ENCODE results near the gene NLRP12.

NLRP12 gene

DNA sequence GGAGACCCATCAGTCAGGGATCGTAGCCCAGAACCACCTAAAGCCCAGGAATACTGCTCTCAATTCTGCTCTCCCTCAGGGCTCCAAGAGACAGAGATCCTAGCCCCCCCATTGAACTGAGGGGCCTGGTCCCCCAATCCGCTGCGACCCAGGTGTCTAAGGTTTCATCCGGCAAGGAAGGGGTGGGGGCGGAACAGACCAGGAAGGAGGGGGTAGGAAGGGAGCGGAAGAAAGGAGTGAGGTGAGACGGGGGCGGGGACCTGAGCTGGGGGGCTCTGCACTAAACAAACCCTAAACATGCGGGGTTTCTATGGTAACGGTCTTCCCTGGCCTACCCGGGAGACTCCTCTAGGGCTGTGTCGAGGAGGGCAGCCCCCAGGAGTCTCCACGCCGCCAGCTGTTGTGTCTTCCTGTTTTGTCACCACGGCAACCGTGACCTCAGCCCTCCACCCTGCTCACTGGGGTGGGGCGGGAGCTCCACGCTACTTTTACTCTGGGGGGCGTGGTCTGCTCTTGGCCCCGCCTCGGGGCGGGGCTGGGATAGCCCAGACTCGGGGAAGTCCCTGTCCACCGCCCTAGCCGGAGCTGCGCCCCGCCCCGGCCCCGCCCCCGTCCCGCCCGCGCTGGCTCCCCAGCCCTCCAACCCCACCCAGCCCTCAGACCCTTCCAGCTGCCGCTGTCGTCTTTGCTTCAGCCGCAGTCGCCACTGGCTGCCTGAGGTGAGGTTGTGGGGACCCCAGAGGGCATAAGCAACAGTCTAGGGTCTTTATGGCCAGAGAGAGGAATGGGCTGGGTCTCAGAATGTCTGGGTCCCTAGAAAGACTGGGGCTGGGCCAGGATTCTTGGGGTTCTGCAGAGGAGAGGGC, 43.3 kb upstream of the NLRP12 start, which contains the start of gene MYADM:
Gene MYADM, plus strand, starts transcription at position 659 of the 866 bp plus-strand sequence. CDS start 5,647 bp downstream, outside the sequence.
- Histone ChIP-seq H3K27ac (peak within 1 kb of the TSS; percentile 95 to 100 (median 97)), H3K27me3 (no peaks in the 10 kb centered on the region), H3K4me3 (peak within 1 kb of the TSS; percentile 76 to 99 (median 92)), H3K9ac (peak within 1 kb of the TSS; percentile 93 to 100 (median 97)), H4K20me1 (peaks cover 13 to 36% (median 22%) of the 10 kb centered on the region in 11 experiments; a peak in 18 of 22 replicates), H3K9me3 (replicated peaks in 1 of 11) (no peaks in the 10 kb centered on the region), H3K36me3 (peaks cover under 1 to 18% (median 10%) of the 10 kb centered on the region in 11 experiments; a peak in 19 of 22 replicates), H3K4me1 (peaks cover 42 to 55% (median 51%) of the 10 kb centered on the region in 10 experiments), H3K4me2 (peak within 1 kb of the TSS; percentile 85 to 100 (median 98))
- no peak for TF ChIP-seq Cebpa-rat (IDR thresholded peaks at IDR 0.05)

DNA sequence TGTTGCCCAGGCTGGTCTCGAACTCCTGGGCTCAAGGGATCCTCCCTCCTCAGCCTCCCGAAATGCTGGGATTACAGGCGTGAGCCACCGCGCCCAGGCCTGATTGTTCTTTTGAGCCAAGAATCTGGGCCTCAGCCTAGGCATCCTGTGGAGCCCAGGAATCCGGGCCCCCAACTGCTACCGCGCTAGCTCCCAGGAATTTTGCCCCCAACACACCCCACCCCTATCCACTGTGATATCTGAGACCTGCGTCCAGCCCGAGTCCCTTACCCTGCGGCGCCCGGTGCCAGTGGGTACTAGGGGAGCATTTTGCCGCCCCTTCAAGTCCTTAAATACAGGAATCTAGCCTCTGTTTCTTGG, 42.7 kb upstream of the NLRP12 start:
- TF ChIP-seq Cebpa-rat (IDR thresholded peaks at IDR 0.05): no peak
- peaks cover 0 to 12% (median 4%) of the 10 kb centered on the region in 11 experiments; a peak in 10 of 22 replicates for H3K36me3 ChIP-seq
- peak overlapping the region; percentile 85 to 99 (median 97) for H3K4me2 ChIP-seq
- peak overlapping the region; percentile 75 to 99 (median 87) for H3K9ac ChIP-seq
- H3K9me3 ChIP-seq (replicated peaks in 1 of 11): no peaks in the 10 kb centered on the region
- H3K27me3 ChIP-seq: no peaks in the 10 kb centered on the region
- H3K4me1 ChIP-seq: peaks cover 36 to 50% (median 45%) of the 10 kb centered on the region in 10 experiments
- H4K20me1 ChIP-seq: peaks cover 8 to 30% (median 16%) of the 10 kb centered on the region in 11 experiments; a peak in 14 of 22 replicates
- H3K4me3 ChIP-seq: peak overlapping the region; percentile 55 to 73 (median 64)
- peak overlapping the region; percentile 85 to 100 (median 93) for H3K27ac ChIP-seq

DNA sequence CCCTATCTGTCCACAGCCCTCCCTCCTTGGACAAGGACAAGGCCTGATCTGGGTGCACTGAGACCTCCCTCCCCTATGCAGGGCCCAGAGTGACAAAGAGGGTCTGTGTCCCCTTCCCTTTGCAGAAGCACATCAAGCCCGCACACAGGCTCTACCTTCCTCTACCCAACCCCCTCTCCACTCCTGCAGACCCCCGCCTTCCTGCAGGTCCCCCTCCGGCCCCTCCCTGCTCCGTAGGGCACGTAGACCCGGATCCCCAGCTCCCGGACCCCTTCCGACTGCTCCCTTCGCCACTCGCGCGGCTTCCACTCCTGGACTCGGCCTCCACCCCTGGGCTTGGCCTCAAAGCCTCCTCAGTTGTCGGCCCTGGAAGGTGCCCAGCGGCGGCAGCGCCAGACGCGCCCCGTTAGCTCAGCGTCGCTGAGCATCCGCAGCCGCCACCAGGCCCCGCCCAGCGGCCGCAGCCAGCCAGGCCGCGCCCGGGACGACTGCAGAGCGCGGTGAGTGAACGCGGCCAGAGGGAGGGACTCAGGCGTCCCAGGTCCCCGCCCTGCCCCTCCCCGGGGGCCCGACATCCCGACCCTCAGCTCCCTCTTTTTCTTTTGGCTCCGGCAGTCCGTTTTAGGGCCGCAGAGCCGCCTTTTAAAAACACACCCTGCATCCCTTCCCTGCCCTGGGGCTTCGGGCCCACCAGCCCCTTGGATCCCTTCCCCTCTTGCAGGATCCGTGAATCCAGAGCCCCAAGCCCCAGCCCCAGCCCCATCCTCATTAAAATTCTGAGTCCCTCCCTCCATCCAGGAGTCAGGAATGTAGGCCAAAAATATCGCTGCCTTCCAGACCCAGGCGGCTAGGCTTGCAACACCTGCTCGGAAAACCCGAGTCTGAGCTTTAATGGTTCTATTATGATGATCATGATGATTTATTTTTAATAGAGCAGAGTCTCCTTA, 42.1 kb upstream of the NLRP12 start:
- peak overlapping the region; percentile 85 to 100 (median 93) for H3K27ac ChIP-seq
- peaks cover 0 to 6% (median 2%) of the 10 kb centered on the region in 11 experiments; a peak in 8 of 22 replicates for H3K36me3 ChIP-seq
- no peaks in the 10 kb centered on the region for H3K9me3 ChIP-seq (replicated peaks in 1 of 11)
- H3K4me1 ChIP-seq: peaks cover 30 to 50% (median 39%) of the 10 kb centered on the region in 10 experiments
- peak overlapping the region; percentile 55 to 73 (median 64) for H3K4me3 ChIP-seq
- TF ChIP-seq Cebpa-rat (IDR thresholded peaks at IDR 0.05): no peak
- peaks cover 5 to 23% (median 9%) of the 10 kb centered on the region in 11 experiments; a peak in 12 of 22 replicates for H4K20me1 ChIP-seq
- H3K27me3 ChIP-seq: no peaks in the 10 kb centered on the region
- H3K4me2 ChIP-seq: peak overlapping the region; percentile 85 to 99 (median 97)
- peak overlapping the region; percentile 75 to 99 (median 87) for H3K9ac ChIP-seq

DNA sequence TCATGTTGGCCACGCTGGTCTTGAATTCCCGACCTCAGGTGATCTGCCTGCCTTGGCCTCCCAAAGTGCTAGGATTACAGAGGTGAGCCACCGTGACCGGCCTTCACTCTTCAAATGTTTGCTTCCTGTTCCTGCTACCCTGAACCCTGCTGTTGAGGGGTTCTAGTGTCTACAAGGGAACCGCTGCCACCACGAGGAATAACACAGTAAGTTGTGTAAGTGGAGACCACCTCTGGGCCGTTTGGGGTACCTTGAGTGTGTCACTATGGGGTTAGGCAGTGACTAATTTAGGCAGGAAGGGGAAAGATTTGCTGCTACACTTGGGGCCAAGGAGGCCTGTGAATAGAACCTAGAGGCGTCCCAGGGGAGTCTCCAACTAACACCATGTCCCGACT, 41.4 kb upstream of the NLRP12 start:
- H3K4me2 ChIP-seq: peak overlapping the region; percentile 85 to 99 (median 97)
- H3K27ac ChIP-seq: peak overlapping the region; percentile 85 to 100 (median 93)

DNA sequence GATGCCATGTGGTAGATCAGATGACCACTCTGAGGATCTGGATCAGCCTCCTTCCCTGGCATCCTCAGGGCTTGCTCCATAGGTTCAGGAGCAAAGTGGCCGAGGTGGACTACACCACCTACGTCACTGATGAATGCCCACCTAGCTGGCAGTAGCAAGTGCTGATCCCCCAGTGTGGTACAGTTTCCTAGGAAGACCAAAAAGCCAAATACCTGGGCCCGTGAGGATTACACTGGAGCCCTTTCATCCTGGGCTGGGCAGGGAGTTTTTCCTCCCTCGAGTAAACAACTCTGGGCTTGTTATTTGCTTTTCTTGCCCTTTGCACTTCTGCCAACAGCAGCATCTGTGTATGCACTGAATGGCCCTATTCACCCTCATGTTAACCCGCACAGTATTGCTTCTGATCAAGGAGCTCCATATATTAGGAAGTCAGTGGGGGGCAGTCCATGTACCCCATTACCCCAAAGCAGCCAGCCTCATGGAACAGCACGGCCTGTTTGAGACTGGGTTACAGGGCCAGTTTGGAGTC, 40.3 kb upstream of the NLRP12 start:
- Histone ChIP-seq H4K20me1 (peaks cover 0 to 13% (median 6%) of the 10 kb centered on the region in 11 experiments; a peak in 7 of 22 replicates), H3K9me3 (replicated peaks in 1 of 11) (no peaks in the 10 kb centered on the region), H3K4me1 (peaks cover 23 to 43% (median 31%) of the 10 kb centered on the region in 10 experiments), H3K9ac (peak overlapping the region in 6 of 11 experiments; percentile 13 to 97 (median 83); a peak in 6 of 22 replicates), H3K4me3 (no peak overlapping the region), H3K27ac (peak overlapping the region in 8 of 11 experiments; percentile 85 to 100 (median 92); a peak in 14 of 22 replicates), H3K27me3 (no peaks in the 10 kb centered on the region), H3K4me2 (peak overlapping the region in 10 of 11 experiments; percentile 85 to 99 (median 96); a peak in 15 of 22 replicates), H3K36me3 (no peaks in the 10 kb centered on the region)
- no peak for TF ChIP-seq Cebpa-rat (IDR thresholded peaks at IDR 0.05)

More for the DNA sequence above, 41.4 kb upstream of the NLRP12 start:
- Histone ChIP-seq H3K4me3 (peak overlapping the region; percentile 55 to 73 (median 64)), H3K36me3 (no peaks in the 10 kb centered on the region), H3K27me3 (no peaks in the 10 kb centered on the region), H3K4me1 (peaks cover 23 to 43% (median 33%) of the 10 kb centered on the region in 10 experiments), H3K9me3 (replicated peaks in 1 of 11) (no peaks in the 10 kb centered on the region), H3K9ac (peak overlapping the region; percentile 75 to 99 (median 87)), H4K20me1 (peaks cover 0 to 16% (median 6%) of the 10 kb centered on the region in 11 experiments; a peak in 9 of 22 replicates)
- TF ChIP-seq Cebpa-rat (IDR thresholded peaks at IDR 0.05): no peak

DNA sequence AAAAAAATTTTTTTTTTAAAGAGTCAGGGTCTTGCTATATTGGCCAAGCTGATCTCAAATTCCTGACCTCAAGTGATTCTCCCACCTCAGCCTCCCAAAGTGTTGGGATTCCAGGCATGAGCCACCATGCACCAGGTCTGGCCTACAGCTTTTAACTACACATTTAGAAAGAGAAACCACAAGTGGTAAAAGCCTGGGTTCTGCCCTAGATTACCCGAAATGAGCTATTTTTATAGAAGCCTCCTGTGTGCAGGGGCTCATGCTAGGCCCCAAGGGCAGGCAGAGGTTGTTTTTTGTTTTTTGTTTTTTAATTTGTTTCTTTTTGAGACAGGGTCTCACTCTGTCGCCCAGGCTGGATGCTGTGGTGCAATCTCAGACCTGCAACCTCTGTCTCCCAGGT, 29.6 kb upstream of the NLRP12 start:
- Histone ChIP-seq H3K27me3 (no peaks in the 10 kb centered on the region), H3K9me3 (replicated peaks in 1 of 11) (peaks cover 0 to 6% (median 0%) of the 10 kb centered on the region in 11 experiments; a peak in 3 of 22 replicates), H4K20me1 (no peaks in the 10 kb centered on the region), H3K4me3 (no peak overlapping the region), H3K27ac (peak overlapping the region in 10 of 11 experiments; percentile 13 to 88 (median 84); a peak in 20 of 22 replicates), H3K9ac (peak overlapping the region in 10 of 11 experiments; percentile 42 to 73 (median 60); a peak in 19 of 22 replicates), H3K4me2 (peak overlapping the region; percentile 50 to 88 (median 72)), H3K4me1 (peaks cover 46 to 66% (median 58%) of the 10 kb centered on the region in 10 experiments), H3K36me3 (no peaks in the 10 kb centered on the region)
- no peak for TF ChIP-seq Cebpa-rat (IDR thresholded peaks at IDR 0.05)

DNA sequence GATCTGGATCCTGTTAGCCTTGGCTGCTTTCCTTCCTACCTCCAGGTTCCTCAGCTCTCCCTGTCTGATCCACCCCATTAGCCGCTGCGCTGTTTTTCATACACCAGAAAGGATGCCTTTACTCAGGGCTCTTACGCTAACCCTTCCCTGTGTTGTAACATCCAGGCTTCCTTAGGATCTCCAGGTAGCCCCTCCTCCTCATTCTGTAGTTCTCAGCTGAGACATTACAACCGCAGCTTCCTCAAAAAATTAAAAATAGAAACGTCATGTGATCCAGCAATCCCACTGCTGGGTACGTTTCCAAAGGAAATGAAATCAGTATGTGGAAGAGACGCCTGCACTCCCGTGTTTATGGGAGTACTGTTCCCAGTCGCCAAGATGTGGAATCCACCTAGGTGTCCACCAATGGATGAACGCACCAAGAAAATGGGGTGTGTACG, 25.1 kb upstream of the NLRP12 start:
- peak overlapping the region; percentile 54 to 90 (median 70) for H3K4me2 ChIP-seq

More for the DNA sequence above, 25.1 kb upstream of the NLRP12 start:
- Histone ChIP-seq H3K9ac (peak overlapping the region in 10 of 11 experiments; percentile 12 to 75 (median 62); a peak in 15 of 22 replicates), H3K4me1 (peaks cover 43 to 100% (median 94%) of the 10 kb centered on the region in 10 experiments), H4K20me1 (no peaks in the 10 kb centered on the region), H3K4me3 (peak overlapping the region in 2 of 10 experiments; percentile 15 to 43; a peak in 4 of 20 replicates), H3K27me3 (no peaks in the 10 kb centered on the region), H3K9me3 (replicated peaks in 1 of 11) (peaks cover 0 to 6% (median 0%) of the 10 kb centered on the region in 11 experiments; a peak in 3 of 22 replicates), H3K27ac (peak overlapping the region; percentile 26 to 88 (median 84); a peak in 21 of 22 replicates), H3K36me3 (no peaks in the 10 kb centered on the region)
- peak in 9 of 11 experiments; percentile 31 to 65 (median 50); a peak in 8 of 22 replicates for TF ChIP-seq Cebpa-rat (IDR thresholded peaks at IDR 0.05)
